GM10266 (cell line): Measurements from ENCODE around the gene NCKIPSD.

ENCODE experiments used
- DNase-seq: peaks from one replicate; pipeline ENCODE4 v3.0.0; 2012; ENCODE audit errors: extremely low spot score
- CTCF ChIP-seq: IDR thresholded peaks from 2 replicates; pipeline ENCODE4 v1.5.1; 2012; ENCODE audit warnings: mild to moderate bottlenecking, low read depth; ENCODE audit not compliant: control insufficient read depth, insufficient read depth; ENCODE audit errors: missing control alignments

The NCKIPSD gene

GRCh38 chr3:48716508-48716981, 30.8 kb upstream of the NCKIPSD start:
- no peak for TF ChIP-seq CTCF
- no peak for DNase-seq

- no peak for DNase-seq
- no peak for TF ChIP-seq CTCF
Observed at GRCh38 chr3:48715174-48715800, 29.6 kb upstream of the NCKIPSD start.

- no peak for DNase-seq
- no peak for TF ChIP-seq CTCF
Observed at GRCh38 chr3:48711727-48712126, 26.0 kb upstream of the NCKIPSD start.

GRCh38 chr3:48709051-48709461, 23.3 kb upstream of the NCKIPSD start:
- DNase-seq: no peak
- no peak for TF ChIP-seq CTCF

GRCh38 chr3:48708481-48708889, 22.8 kb upstream of the NCKIPSD start:
- TF ChIP-seq CTCF: no peak

GRCh38 chr3:48707157-48707556, 21.4 kb upstream of the NCKIPSD start:
- no peak for TF ChIP-seq CTCF

More at GRCh38 chr3:48708481-48708889, 22.8 kb upstream of the NCKIPSD start:
- DNase-seq: no peak

GRCh38 chr3:48702320-48702920, 16.7 kb upstream of the NCKIPSD start:
- TF ChIP-seq CTCF: no peak
- DNase-seq: no peak

More at GRCh38 chr3:48707157-48707556, 21.4 kb upstream of the NCKIPSD start:
- no peak for DNase-seq
